ENCODE results near the gene ASPA.

ASPA gene

GRCh38 chr17:3532859-3533142, 57.0 kb downstream of the ASPA start:
- Histone ChIP-seq H3K27me3 (ENCODE audit: insufficient read depth, poor library complexity, severe bottlenecking) (no peaks in the 10 kb centered on the region), H3K4me3 (replicated peaks; ENCODE audit: insufficient read depth, low read length) (no peak overlapping the region), H3K27ac (replicated peaks) (no peak overlapping the region)
- no peak for DNase-seq (ENCODE audit: low read depth in 1 of 2, low spot score in 1 of 2)
- TF ChIP-seq GABPA (IDR thresholded peaks at IDR 0.05; ENCODE audit: low read depth): no peak
- no peak for TF ChIP-seq POLR2AphosphoS5 (IDR thresholded peaks at IDR 0.05; ENCODE audit: low read depth)
- TF ChIP-seq, protein P1, sequence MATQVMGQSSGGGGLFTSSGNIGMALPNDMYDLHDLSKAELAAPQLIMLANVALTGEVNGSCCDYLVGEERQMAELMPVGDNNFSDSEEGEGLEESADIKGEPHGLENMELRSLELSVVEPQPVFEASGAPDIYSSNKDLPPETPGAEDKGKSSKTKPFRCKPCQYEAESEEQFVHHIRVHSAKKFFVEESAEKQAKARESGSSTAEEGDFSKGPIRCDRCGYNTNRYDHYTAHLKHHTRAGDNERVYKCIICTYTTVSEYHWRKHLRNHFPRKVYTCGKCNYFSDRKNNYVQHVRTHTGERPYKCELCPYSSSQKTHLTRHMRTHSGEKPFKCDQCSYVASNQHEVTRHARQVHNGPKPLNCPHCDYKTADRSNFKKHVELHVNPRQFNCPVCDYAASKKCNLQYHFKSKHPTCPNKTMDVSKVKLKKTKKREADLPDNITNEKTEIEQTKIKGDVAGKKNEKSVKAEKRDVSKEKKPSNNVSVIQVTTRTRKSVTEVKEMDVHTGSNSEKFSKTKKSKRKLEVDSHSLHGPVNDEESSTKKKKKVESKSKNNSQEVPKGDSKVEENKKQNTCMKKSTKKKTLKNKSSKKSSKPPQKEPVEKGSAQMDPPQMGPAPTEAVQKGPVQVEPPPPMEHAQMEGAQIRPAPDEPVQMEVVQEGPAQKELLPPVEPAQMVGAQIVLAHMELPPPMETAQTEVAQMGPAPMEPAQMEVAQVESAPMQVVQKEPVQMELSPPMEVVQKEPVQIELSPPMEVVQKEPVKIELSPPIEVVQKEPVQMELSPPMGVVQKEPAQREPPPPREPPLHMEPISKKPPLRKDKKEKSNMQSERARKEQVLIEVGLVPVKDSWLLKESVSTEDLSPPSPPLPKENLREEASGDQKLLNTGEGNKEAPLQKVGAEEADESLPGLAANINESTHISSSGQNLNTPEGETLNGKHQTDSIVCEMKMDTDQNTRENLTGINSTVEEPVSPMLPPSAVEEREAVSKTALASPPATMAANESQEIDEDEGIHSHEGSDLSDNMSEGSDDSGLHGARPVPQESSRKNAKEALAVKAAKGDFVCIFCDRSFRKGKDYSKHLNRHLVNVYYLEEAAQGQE (IDR thresholded peaks at IDR 0.05; ENCODE audit: insufficient replicate concordance, low read depth): no peak
- no peak for TF ChIP-seq SPI1 (IDR thresholded peaks at IDR 0.05; ENCODE audit: borderline replicate concordance, low read depth)
- TF ChIP-seq, protein P2, sequence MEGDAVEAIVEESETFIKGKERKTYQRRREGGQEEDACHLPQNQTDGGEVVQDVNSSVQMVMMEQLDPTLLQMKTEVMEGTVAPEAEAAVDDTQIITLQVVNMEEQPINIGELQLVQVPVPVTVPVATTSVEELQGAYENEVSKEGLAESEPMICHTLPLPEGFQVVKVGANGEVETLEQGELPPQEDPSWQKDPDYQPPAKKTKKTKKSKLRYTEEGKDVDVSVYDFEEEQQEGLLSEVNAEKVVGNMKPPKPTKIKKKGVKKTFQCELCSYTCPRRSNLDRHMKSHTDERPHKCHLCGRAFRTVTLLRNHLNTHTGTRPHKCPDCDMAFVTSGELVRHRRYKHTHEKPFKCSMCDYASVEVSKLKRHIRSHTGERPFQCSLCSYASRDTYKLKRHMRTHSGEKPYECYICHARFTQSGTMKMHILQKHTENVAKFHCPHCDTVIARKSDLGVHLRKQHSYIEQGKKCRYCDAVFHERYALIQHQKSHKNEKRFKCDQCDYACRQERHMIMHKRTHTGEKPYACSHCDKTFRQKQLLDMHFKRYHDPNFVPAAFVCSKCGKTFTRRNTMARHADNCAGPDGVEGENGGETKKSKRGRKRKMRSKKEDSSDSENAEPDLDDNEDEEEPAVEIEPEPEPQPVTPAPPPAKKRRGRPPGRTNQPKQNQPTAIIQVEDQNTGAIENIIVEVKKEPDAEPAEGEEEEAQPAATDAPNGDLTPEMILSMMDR (IDR thresholded peaks at IDR 0.05; ENCODE audit: insufficient read depth, low read length): no peak

DNA sequence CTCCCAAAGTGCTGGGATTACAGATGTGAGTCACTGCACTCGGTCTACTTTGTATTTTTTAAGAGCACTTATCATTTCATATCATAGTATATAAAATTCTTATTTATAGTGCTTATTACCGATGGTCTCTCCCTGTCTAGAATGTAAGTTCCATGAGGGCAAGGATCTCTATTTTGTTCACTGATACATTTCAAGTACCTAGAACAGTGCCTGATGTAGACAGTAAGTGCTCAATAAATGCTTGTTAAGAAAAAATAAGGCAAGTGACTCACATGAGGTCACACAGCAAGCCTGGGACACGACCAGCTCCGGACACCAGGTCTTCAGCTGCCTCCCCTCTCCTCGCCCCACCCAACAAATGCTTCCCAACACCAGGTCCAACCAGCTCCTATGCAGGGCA, 58.0 kb downstream of the ASPA start:
- TF ChIP-seq POLR2AphosphoS5 (IDR thresholded peaks at IDR 0.05; ENCODE audit: low read depth) (no peak), GABPA (IDR thresholded peaks at IDR 0.05; ENCODE audit: low read depth) (no peak), SPI1 (IDR thresholded peaks at IDR 0.05; ENCODE audit: borderline replicate concordance, low read depth) (no peak)
- TF ChIP-seq, protein P1 (IDR thresholded peaks at IDR 0.05; ENCODE audit: insufficient replicate concordance, low read depth): no peak
- TF ChIP-seq, protein P2 (IDR thresholded peaks at IDR 0.05; ENCODE audit: insufficient read depth, low read length): no peak
- Histone ChIP-seq H3K4me3 (replicated peaks; ENCODE audit: insufficient read depth, low read length) (no peak overlapping the region), H3K27ac (replicated peaks) (no peak overlapping the region), H3K27me3 (ENCODE audit: insufficient read depth, poor library complexity, severe bottlenecking) (no peaks in the 10 kb centered on the region)
- no peak for DNase-seq (ENCODE audit: low read depth in 1 of 2, low spot score in 1 of 2)

- TF ChIP-seq, protein P1 (IDR thresholded peaks at IDR 0.05; ENCODE audit: insufficient replicate concordance, low read depth): no peak
- TF ChIP-seq POLR2AphosphoS5 (IDR thresholded peaks at IDR 0.05; ENCODE audit: low read depth): no peak
- TF ChIP-seq, protein P2 (IDR thresholded peaks at IDR 0.05; ENCODE audit: insufficient read depth, low read length): no peak
- TF ChIP-seq SPI1 (IDR thresholded peaks at IDR 0.05; ENCODE audit: borderline replicate concordance, low read depth): no peak
- no peak for TF ChIP-seq GABPA (IDR thresholded peaks at IDR 0.05; ENCODE audit: low read depth)
- no peak overlapping the region for H3K27ac ChIP-seq (replicated peaks)
- no peaks in the 10 kb centered on the region for H3K27me3 ChIP-seq (ENCODE audit: insufficient read depth, poor library complexity, severe bottlenecking)
- no peak for DNase-seq (ENCODE audit: low read depth in 1 of 2, low spot score in 1 of 2)
- no peak overlapping the region for H3K4me3 ChIP-seq (replicated peaks; ENCODE audit: insufficient read depth, low read length)
Measured at GRCh38 chr17:3534881-3535252, 59.1 kb downstream of the ASPA start.

All from HL-60 (cell line).